ENCODE results near the gene ACOT12.
"Not testable (repeated sequence)": the region's sequence is repeated elsewhere in the genome, so short reads cannot be mapped to it uniquely, and the experiment has no call there.

DNA sequence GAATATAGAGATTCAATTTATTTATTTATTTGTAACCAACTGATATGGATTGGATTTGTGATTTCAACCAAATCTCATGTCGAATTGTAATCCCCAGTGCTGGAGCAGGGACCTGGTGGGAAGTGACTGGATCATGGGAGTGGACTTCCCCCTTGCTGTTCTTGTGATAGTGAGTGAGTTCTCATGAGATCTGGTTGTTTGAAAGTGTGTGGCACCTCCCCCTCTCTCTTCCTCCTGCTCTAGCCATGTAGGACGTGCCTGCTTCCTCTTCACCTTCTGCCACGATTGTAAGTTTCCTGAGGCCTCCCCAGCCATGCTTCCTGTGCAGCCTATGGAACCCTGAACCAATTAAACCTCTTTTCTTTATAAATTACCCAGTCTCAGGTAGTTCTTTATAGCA, 55.7 kb downstream of the ACOT12 start:
- TF ChIP-seq CTCF (IDR thresholded peaks at IDR 0.05); POLR2A (IDR thresholded peaks at IDR 0.05); POLR2AphosphoS5 (IDR thresholded peaks at IDR 0.05; ENCODE audit: insufficient read depth in 1 of 2, low read depth in 1 of 2): not testable (repeated sequence)
